ENCODE measurements around the gene DOCK2.
A peak's percentile ranks its signal among the peaks of the same experiment; 100 is the strongest.
"Not testable (repeated sequence)": the region's sequence is repeated elsewhere in the genome, so short reads cannot be mapped to it uniquely, and the experiment has no call there.

DOCK2 gene

GRCh38 chr5:169637549-169638121, 560 bp downstream of the DOCK2 start:
- peak; percentile 54 to 69 for DNase-seq (ENCODE audit: extremely low read depth in 1 of 2, low read depth in 1 of 2)

DNA sequence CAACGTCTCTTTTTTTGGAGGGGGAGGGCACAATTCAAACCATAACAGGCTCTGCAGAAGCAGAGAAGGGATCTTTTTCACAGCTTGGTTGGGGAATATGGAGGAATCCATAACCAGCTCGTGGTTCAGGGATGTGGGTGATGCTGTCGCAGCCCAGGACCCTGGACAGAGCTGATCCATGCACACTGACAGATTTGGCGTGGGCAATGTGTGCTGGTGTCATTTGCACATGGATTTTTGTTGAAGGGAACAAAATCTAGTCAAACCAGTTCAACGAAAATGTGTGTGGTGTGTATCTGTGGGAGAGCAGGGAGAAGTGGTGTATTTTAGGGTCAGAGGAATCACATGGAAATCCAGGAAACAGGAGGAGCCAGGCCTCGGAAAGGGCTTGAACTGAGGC, 4.2 kb downstream of the DOCK2 start:
- DNase-seq (ENCODE audit: extremely low read depth in 1 of 2, low read depth in 1 of 2): no peak

GRCh38 chr5:169646856-169647255, 9.8 kb downstream of the DOCK2 start:
- no peak for DNase-seq (ENCODE audit: extremely low read depth in 1 of 2, low read depth in 1 of 2)

GRCh38 chr5:169647566-169647965, 10.5 kb downstream of the DOCK2 start:
- no peak for DNase-seq (ENCODE audit: extremely low read depth in 1 of 2, low read depth in 1 of 2)

DNA sequence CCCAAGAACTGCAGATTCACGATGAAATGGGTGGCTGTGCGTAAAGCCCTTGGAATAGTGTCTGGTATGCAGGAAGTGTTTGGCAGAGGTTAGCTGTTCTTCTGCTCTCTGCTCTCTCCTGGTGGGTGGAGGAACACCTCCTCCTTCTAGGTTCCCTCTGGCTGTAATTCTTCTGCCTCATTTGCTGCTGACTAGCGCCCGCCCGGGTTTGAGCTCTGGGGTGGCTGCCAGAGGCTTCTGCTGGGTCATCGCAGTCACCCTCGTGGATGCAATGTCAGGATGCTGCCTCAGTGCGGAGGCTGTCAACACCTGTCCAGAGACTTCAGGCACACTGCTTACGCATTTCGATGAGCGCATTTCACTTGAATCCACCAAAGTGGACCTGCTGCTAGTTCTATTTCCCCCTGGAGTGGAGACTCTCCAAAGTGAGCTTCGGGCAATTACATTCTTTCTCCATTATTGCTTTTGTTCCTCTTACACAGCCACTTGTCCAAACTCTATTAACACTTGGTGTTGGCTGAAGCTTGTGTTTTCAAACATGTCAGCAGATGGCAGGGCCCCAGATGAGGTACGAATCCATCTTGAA, 11.7 kb downstream of the DOCK2 start:
- no peak for DNase-seq (ENCODE audit: extremely low read depth in 1 of 2, low read depth in 1 of 2)

GRCh38 chr5:169649486-169649885, 12.4 kb downstream of the DOCK2 start:
- peak in 1 of 2 donors; percentile 32 for DNase-seq (ENCODE audit: extremely low read depth in 1 of 2, low read depth in 1 of 2)

DNA sequence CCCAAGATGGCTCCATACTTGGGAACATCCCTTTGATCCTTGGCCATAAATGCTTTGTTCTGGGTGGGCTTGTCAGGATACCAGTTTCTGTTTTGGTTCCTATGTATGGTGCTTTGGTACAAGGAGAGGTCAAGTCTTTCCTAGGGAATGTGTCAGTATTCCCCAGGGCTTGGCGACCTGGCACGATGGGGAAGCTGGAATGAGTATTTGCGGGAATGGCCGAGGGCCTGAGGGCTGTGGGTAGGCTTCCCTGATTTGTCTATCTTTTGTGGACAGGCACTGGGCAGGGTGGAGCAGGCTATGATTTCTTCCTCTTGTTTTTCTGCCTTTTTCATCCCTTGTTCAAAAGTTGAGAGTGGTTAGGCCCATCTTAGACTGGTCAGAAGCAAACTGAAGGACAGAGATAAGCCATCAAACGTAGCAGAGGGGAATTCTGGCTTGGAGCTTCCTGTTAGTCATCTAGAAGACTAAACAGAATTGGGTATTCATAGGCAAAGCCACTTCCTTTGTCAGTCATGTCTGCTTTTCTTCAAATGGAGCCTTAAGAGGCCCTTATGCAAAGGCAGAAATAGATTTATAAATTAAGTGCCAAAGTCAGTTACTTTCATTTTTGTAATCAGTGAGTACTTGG, 13.7 kb downstream of the DOCK2 start:
- DNase-seq (ENCODE audit: extremely low read depth in 1 of 2, low read depth in 1 of 2): no peak

- DNase-seq (ENCODE audit: extremely low read depth in 1 of 2, low read depth in 1 of 2): no peak
These were observed 14.5 kb downstream of the DOCK2 start for GRCh38 chr5:169651526-169651925.

DNA sequence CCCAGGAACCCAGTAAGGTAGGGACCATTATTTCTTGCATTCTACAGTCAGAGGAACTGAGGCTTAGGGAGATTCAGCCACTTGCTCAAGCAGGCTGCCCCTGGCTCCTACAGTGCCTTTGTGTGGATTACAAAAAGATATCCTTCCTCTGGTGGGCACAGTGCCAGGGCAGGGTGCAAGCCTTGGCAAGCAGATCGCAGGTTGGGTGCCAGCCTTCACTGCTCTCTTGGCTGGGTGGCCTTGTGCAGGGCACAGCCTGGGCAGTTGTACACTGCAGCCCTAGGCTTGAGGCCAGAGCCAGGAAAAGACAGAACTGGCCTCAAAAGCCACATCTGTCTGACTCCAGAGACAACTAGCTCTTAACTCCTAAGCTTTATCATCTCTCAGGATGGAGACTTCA, 15.0 kb downstream of the DOCK2 start:
- no peak for DNase-seq (ENCODE audit: extremely low read depth in 1 of 2, low read depth in 1 of 2)

DNA sequence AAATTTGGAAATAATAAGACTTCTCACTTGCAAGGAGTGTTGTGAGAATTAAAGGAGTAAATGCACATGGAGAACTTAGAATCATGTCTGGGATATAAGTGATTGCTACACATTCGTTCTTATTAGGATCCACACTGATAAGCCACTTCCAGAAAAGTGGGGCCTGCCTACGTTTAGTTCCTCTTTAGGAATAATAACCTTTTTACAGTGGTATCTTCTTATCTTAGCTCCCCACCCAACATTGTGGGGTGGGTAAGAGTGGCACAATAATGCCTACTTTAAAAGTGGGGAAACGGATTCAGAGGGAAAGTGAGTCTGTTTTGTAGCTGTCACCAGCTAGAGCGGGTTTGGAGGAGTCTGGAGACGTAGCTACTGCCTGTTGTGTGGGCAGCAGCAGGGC, 16.0 kb downstream of the DOCK2 start:
- no peak for DNase-seq (ENCODE audit: extremely low read depth in 1 of 2, low read depth in 1 of 2)

GRCh38 chr5:169655353-169655752, 18.3 kb downstream of the DOCK2 start:
- no peak for DNase-seq (ENCODE audit: extremely low read depth in 1 of 2, low read depth in 1 of 2)

GRCh38 chr5:169656125-169656901, 19.2 kb downstream of the DOCK2 start:
- DNase-seq (ENCODE audit: extremely low read depth in 1 of 2, low read depth in 1 of 2): peak in 1 of 2 donors; percentile 29

DNA sequence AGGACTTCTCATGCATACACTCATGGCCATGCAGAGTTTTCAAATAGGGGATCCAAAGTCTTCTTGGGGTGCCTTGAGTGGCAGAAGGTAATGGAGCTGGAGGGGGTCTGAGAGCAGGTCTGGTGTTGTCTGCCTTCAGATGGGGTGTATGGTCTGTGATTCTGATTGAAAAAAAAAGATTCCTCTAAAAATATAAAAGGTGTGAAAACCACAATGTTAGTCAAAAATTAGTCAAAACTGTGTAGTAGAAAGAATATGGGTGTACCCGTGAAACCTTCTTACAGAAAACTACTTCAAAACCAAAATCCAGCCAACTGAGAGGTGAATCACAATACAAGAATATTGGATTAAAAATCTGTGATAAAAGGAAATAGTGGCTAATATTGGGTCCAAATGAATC, 20.1 kb downstream of the DOCK2 start:
- DNase-seq (ENCODE audit: extremely low read depth in 1 of 2, low read depth in 1 of 2): no peak

- DNase-seq (ENCODE audit: extremely low read depth in 1 of 2, low read depth in 1 of 2): not testable (repeated sequence)
These were observed 25.4 kb downstream of the DOCK2 start for GRCh38 chr5:169662451-169662850.

DNA sequence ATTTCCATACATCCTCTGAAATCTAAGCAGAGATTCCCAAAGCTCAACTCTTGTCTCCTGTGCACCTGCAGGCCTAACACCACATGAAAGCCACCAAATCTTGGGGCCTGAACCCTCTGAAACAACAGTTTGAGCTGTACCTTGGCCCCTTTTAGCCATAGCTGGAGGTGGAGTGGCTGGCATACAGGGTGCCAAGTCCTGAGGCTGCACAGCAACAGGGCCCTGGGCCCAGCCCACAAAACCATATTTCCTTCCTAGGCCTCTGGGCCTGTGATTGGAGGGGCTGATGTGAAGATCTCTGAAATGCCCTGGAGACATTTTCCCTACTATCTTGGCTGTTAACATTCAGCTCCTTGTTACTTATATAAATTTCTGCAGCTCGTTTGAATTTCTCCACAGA, 26.5 kb downstream of the DOCK2 start:
- DNase-seq (ENCODE audit: extremely low read depth in 1 of 2, low read depth in 1 of 2): no peak

GRCh38 chr5:169666365-169666764, 29.3 kb downstream of the DOCK2 start:
- no peak for DNase-seq (ENCODE audit: extremely low read depth in 1 of 2, low read depth in 1 of 2)

DNA sequence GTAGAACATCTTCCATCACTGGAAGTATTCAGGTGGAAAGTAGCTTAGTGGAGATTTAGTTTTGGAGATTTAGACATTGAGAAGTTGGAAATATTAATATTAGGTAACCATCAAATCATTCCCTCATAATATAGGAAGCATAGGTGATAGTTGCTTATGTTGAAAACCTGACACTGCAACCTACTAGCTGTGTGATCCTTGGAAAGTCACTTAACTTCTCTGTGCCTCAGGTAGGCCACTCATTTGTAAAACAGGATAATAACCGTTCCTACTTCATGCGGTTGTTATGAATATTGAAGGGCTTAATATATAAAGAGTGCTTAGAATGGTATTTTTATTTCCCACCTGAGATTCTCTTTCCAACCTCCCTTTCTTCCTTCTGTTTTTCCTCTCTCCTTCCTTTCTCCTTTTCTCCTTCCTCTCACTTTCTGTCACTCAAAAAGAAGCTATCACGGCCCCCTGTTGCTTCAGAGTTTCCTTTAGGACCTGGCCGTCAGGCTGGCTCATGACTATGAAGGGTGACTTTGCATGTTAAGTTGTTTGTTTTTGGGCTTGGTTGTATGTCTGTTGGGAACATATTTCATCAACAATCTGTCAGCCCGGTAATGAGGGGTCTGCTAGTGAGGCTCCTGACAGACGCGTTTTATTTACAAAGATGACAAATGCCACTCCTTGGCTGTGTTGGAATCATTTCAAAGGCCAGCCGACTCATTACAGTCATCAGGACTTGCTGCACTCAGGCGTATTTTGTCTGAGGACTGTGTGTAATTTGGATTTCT, 31.0 kb downstream of the DOCK2 start:
- no peak for DNase-seq (ENCODE audit: extremely low read depth in 1 of 2, low read depth in 1 of 2)

DNA sequence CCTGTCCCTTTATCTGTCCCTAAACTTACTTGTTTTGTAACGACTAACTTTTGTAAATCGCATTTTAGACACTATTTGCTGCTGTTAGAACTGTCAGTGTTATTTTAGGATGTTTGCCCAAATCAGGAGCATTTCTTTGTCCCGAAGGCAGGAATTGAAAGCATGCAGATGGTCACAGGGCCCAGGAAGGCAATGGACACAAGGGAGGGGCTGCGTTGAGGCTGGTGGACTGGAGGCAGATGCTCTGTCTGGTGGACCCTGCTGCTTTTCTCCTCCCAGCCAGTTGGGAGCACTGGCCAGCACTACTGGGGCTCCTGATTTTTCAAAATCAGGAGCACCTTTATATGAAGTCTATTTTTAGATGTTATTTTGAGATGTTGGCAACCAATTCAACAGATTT, 31.7 kb downstream of the DOCK2 start:
- no peak for DNase-seq (ENCODE audit: extremely low read depth in 1 of 2, low read depth in 1 of 2)

- no peak for DNase-seq (ENCODE audit: extremely low read depth in 1 of 2, low read depth in 1 of 2)
These were observed 33.9 kb downstream of the DOCK2 start for GRCh38 chr5:169670769-169671525.

DNA sequence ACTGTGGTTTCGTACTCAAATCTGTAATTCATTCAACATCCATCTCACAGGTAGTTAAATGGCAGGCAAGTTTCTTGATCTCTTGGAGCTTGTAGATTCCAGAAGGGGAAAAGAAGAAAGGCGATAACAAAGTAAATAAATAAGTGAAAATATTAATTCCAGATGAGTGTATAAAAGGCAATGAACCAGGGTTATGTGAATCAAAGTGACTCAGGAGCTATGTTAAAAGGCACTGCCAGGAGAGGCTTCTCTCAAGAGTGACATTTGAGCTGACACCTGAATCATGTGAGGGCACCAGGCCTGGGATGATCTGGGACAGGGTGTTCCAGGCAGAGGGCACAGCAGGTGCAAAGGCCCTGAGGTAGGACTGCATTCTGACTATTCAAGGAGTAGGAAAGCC, 45.0 kb downstream of the DOCK2 start:
- DNase-seq (ENCODE audit: extremely low read depth in 1 of 2, low read depth in 1 of 2): no peak
